CD4-positive, alpha-beta T cell treated with Interleukin-17A for 1 hour (primary cell): ENCODE data around the gene FKBP11.

ENCODE experiments used
- DNase-seq: peaks from one replicate; pipeline ENCODE4 v3.0.0-alpha.2; 2020

FKBP11 gene

GRCh38 chr12:48925304-48926011 lies at the start of gene FKBP11:
TSS of gene FKBP11 (minus strand) at chr12:48925492. CDS start at chr12:48925428, 64 bp downstream.
- DNase-seq: peak; percentile 87

- DNase-seq: peak; percentile 42
Observed at GRCh38 chr12:48973941-48974673, 48.8 kb upstream of the FKBP11 start.

GRCh38 chr12:48973531-48973930 lies 48.2 kb upstream of the FKBP11 start:
- DNase-seq: no peak

- DNase-seq: no peak
Observed at GRCh38 chr12:48972952-48973483, 47.7 kb upstream of the FKBP11 start.

GRCh38 chr12:48972213-48972951 lies 47.1 kb upstream of the FKBP11 start:
- DNase-seq: peak; percentile 17

- DNase-seq: no peak
Observed at GRCh38 chr12:48970702-48971334, 45.5 kb upstream of the FKBP11 start.

- peak; percentile 49 for DNase-seq
Observed at GRCh38 chr12:48969833-48970701, 44.8 kb upstream of the FKBP11 start.

GRCh38 chr12:48969160-48969771 lies 44.0 kb upstream of the FKBP11 start:
- DNase-seq: no peak

GRCh38 chr12:48968467-48968866 lies 43.2 kb upstream of the FKBP11 start:
- DNase-seq: no peak

GRCh38 chr12:48967991-48968390 lies 42.7 kb upstream of the FKBP11 start:
- DNase-seq: no peak

- no peak for DNase-seq
Observed at GRCh38 chr12:48966177-48966895, 41.0 kb upstream of the FKBP11 start.

- DNase-seq: no peak
Observed at GRCh38 chr12:48965298-48965838, 40.1 kb upstream of the FKBP11 start.

- no peak for DNase-seq
Observed at GRCh38 chr12:48961801-48962200, 36.5 kb upstream of the FKBP11 start.

- DNase-seq: no peak
Observed at GRCh38 chr12:48961331-48961730, 36.0 kb upstream of the FKBP11 start.

- DNase-seq: no peak
Observed at GRCh38 chr12:48960834-48961233, 35.5 kb upstream of the FKBP11 start.

- DNase-seq: no peak
Observed at GRCh38 chr12:48958049-48958388, 32.7 kb upstream of the FKBP11 start.

- DNase-seq: peak; percentile 93
Observed at GRCh38 chr12:48957141-48958048, 32.1 kb upstream of the FKBP11 start, which contains the start of gene ARF3. TSS of gene ARF3 (minus strand) at chr12:48957487. CDS start at chr12:48941095, 16,392 bp downstream.

GRCh38 chr12:48956279-48957140 lies 31.2 kb upstream of the FKBP11 start:
- DNase-seq: peak; percentile 57
